Upper lobe of left lung (tissue), 4 donors: ENCODE results near the gene KIF23.

Source experiments
- CTCF ChIP-seq, 6 experiments: fragments of 450-650 bp in 4 of 6; fragments of 200-600 bp in 2 of 6; sonication (generic) in 2 of 6; IDR thresholded peaks; one replicate each; pipeline ENCODE4 v1.5.1; 2016 to 2019; ENCODE audit warnings: antibody characterized with exemption in 6 of 6
- EP300 ChIP-seq, 4 donors: sonication (generic); formaldehyde crosslinking; IDR thresholded peaks; one replicate each; pipeline ENCODE4 v1.5.1; 2017; ENCODE audit warnings: antibody characterized with exemption in 4 of 4, control low read depth in 2 of 4

DNA sequence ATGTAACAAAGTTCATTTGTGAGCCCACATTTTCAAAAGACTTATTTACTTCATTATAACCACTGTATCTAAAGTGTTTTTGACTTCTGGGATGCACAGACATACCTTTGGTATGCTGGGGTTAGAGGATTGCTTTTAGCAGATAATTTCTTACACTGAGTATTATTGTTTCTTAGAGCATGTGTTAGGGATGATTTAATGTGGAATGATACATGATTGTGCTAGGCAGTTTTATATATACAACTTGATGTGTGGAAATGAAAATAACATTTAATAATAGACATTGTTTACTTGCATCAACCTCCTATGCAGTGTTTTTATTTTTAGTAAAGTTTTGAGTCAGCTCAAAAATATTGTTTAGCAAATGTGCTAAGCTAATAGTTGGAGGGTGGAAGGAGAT lies 3.4 kb downstream of the KIF23 start:
- TF ChIP-seq EP300 (IDR thresholded peaks at IDR 0.05) (no peak), CTCF (IDR thresholded peaks at IDR 0.05) (no peak)
